Gastroesophageal sphincter (tissue), 3 donors: ENCODE measurements around the gene TRAPPC6A.

Experiments
- POLR2A ChIP-seq, 2 donors: fragments of 450-650 bp; IDR thresholded peaks; one replicate each; pipeline ENCODE4 v1.6.1; 2017; ENCODE audit warnings: antibody characterized with exemption in 2 of 2, mild to moderate bottlenecking in 2 of 2, moderate library complexity in 1 of 2
- TF ChIP-seq, protein P1 (sequence below), 4 experiments: fragments of 200-600 bp in 2 of 4; fragments of 450-650 bp in 2 of 4; sonication (generic) in 1 of 4; IDR thresholded peaks; one replicate each; pipeline ENCODE4 v1.5.1; 2017 to 2019; ENCODE audit warnings: antibody characterized with exemption in 4 of 4, mild to moderate bottlenecking in 2 of 4, moderate library complexity in 2 of 4

DNA sequence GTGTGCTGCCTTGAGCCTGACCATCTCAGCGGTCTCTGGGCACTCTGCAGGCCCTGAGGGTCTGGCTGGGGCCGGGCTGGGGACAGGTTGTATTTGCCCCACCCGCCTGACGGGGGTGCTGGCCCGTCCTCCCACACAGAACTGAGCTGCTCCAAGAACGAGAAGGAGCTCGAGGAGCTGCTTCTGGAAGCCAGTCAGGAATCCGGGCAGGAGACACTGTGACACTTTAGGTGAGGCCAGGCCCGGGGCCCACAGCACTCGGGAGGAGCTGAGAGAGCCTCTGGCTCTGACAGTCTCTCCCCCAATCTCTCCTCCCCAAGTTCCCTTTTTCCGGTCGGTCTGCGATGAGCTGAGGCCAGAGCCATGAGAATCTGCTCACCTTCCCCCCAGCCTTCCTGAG is 31.8 kb downstream of the TRAPPC6A start:
- TF ChIP-seq, protein P1, sequence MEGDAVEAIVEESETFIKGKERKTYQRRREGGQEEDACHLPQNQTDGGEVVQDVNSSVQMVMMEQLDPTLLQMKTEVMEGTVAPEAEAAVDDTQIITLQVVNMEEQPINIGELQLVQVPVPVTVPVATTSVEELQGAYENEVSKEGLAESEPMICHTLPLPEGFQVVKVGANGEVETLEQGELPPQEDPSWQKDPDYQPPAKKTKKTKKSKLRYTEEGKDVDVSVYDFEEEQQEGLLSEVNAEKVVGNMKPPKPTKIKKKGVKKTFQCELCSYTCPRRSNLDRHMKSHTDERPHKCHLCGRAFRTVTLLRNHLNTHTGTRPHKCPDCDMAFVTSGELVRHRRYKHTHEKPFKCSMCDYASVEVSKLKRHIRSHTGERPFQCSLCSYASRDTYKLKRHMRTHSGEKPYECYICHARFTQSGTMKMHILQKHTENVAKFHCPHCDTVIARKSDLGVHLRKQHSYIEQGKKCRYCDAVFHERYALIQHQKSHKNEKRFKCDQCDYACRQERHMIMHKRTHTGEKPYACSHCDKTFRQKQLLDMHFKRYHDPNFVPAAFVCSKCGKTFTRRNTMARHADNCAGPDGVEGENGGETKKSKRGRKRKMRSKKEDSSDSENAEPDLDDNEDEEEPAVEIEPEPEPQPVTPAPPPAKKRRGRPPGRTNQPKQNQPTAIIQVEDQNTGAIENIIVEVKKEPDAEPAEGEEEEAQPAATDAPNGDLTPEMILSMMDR (IDR thresholded peaks at IDR 0.05), result no peak
- TF ChIP-seq POLR2A (IDR thresholded peaks at IDR 0.05), result no peak
